ENCODE measurements around the gene OVAAL. TPM values are rescaled to one million over a fixed set of nuclear protein-coding genes. Genes with fewer than 3 reads are reported as not detected.

Gene OVAAL
- total RNA-seq, 1 donor from 2014 or later = not detected

DNA sequence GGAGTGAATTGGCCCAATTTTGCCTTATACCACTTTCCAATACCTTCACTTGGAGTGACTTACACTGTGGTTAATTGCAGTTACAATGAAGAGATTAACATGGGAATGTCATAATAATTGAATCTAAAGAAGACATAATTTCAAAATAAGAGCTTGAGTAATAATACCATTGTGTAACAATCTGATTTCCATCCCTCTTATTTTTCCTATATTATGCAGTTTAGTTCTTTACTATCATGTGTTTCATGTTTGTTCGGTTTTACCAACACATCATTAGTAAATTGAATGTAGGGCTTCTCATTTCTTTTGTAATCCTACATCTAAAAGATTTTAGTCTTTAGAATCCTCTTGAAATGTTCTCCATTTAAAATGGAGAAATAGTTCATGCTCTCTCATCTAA lies 53.9 kb downstream of the OVAAL start:
- H3K27ac Mint-ChIP-seq = no peak overlapping the region

GRCh38 chr1:180614730-180615129 lies 56.0 kb downstream of the OVAAL start:
- Mint-ChIP-seq H3K36me3 (ENCODE audit: insufficient read depth) (no peaks in the 10 kb centered on the region), H3K9me3 (ENCODE audit: low read depth) (no peaks in the 10 kb centered on the region), H3K27me3 (no peaks in the 10 kb centered on the region), H3K27ac (no peak overlapping the region), H3K4me1 (ENCODE audit: low read depth) (peaks cover 28% of the 10 kb centered on the region), H3K4me3 (ENCODE audit: low read depth) (no peak overlapping the region)
- no peak for TF ChIP-seq CTCF (IDR thresholded peaks at IDR 0.05; ENCODE audit: unreplicated experiment)
- DNase-seq (ENCODE audit: low spot score, unreplicated experiment) = no peak

More for the DNA sequence above, 53.9 kb downstream of the OVAAL start:
- H3K4me1 Mint-ChIP-seq (ENCODE audit: low read depth) = peaks cover 31% of the 10 kb centered on the region
- H3K4me3 Mint-ChIP-seq (ENCODE audit: low read depth) = no peak overlapping the region
- no peak for TF ChIP-seq CTCF (IDR thresholded peaks at IDR 0.05; ENCODE audit: unreplicated experiment)
- H3K27me3 Mint-ChIP-seq = no peaks in the 10 kb centered on the region
- no peaks in the 10 kb centered on the region for H3K36me3 Mint-ChIP-seq (ENCODE audit: insufficient read depth)
- no peaks in the 10 kb centered on the region for H3K9me3 Mint-ChIP-seq (ENCODE audit: low read depth)
- DNase-seq (ENCODE audit: low spot score, unreplicated experiment) = no peak

DNA sequence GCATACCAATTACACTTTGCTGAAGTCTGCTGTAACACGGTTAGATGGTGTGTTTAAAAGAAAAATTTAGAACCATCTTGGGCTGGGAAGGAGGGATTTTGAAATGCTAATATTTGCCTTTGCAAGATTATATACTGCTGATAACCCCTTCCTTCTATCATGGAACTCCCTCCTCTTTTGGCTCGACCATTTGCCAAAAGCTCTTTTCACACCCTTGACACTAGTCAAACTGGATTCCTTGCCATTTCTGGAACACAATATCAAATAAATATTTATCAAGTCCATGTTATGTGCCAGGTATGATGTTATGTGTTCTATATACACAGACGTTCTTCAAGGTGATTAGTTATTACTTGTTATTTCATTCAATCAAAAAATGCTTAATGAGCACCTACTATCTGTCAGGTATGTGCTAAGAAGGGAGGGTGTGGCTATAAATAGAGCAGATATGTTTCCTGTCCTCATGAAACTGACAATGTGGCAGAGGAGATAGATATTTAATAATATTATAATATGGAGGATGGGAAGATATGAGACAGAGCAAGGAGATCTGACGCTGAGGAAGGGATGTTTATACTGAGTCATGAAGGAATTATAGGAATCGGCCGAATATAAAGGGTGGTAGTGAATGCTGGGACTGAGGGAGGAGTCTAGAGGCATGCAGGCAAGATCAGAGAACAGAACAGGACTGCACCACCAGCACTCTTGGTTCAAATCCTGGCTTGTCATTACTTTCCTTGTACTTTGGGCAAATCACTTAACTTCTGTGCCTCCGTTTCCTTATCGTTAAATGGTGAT lies 56.9 kb downstream of the OVAAL start:
- H3K36me3 Mint-ChIP-seq (ENCODE audit: insufficient read depth) = no peaks in the 10 kb centered on the region
- no peak for DNase-seq (ENCODE audit: low spot score, unreplicated experiment)
- no peak overlapping the region for H3K4me3 Mint-ChIP-seq (ENCODE audit: low read depth)
- no peaks in the 10 kb centered on the region for H3K9me3 Mint-ChIP-seq (ENCODE audit: low read depth)
- peaks cover 18% of the 10 kb centered on the region for H3K4me1 Mint-ChIP-seq (ENCODE audit: low read depth)
- TF ChIP-seq CTCF (IDR thresholded peaks at IDR 0.05; ENCODE audit: unreplicated experiment) = no peak
- H3K27ac Mint-ChIP-seq = no peak overlapping the region
- H3K27me3 Mint-ChIP-seq = no peaks in the 10 kb centered on the region

Other genes starting within 250 kb of the OVAAL start
- gene ACBD6, start 56.4 kb upstream of the OVAAL start, total RNA-seq = 54.2 and 60.8 TPM in 2 replicates
- gene XPR1, start 73.1 kb downstream of the OVAAL start, total RNA-seq = 62.6 and 68.7 TPM in 2 replicates

Data from progenitor cell of endocrine pancreas (in vitro differentiated cells).